Activated CD4-positive, alpha-beta T cell treated with anti-CD3 and anti-CD28 coated beads, Interleukin-2, Interleukin-4, amounts not matched to agents 100 ng/mL and 50 ng/mL, durations not matched to agents 16 hours and 8 hours (primary cell): Measurements from ENCODE around the gene TIMM10.

Source experiments
- DNase-seq: peaks from one replicate; pipeline ENCODE4 v3.0.0-alpha.2; 2020; ENCODE audit warnings: low spot score

TIMM10 gene, protein sequence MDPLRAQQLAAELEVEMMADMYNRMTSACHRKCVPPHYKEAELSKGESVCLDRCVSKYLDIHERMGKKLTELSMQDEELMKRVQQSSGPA

DNA sequence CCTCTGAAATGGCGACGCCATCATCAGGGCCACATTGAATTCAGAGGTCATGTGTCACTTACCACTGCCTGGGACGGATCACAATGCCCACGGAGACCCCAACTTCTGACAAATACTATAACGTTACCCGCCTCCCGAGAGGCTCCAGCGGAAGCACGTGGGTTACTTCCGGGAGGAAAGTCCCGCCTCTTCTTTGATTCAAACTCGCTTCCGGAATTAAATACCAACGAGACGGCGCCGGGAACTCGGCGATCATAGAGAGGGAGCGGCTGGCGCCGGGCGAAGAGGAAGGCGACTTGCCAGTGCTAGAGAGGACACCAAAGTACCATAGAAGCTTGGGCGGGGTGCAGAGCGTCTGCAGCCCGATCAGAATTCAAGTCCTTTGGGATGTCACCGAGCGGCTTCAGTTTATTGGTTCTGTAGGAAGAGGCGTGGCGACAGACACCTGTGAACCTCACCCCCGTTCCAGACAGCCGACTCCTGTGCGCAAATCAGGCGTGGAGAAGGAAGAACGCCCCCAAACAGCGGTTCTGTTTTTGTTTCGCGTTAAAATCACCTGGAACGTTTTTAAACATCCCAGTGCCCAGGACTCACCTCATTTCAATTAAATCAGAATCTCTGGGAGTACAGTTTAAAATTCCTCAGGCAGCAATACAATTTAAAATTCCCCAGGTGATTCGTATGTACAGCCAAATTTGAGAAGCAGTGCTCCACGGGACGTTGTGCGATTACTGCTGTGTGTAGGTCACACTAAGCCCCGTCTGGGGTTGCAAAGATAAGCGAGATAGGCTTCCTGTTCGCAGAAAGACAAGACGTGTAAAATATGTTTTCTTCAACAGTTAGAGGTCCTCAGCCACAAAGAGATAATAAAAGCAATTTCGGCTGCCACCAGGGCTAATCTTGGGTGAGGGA, at the start of gene TIMM10:
TSS of gene TIMM10 (minus strand) at position 159 of the 912 bp plus-strand sequence. CDS start 565 bp downstream, outside the sequence.
- DNase-seq, result peak; percentile 97

DNA sequence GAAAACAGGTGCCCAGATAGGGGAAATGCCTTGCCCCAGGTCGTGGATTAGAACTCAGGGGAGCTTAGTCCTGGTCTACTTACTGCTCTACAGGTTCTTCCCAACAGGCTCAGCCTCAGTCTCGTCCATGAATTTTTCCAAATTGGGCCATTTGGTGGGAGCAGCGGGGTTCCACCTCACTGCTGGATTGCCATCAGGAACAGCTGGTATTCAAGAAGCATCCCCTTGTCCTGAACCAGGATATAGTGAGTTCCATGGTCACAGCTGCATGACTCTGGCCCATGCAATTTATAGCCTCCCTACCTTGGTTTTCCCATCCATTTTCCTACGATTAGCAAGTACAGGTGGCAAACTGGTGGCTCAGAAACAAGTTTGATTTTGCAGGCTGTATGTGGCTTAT, 43.5 kb upstream of the TIMM10 start:
- DNase-seq, result no peak

DNA sequence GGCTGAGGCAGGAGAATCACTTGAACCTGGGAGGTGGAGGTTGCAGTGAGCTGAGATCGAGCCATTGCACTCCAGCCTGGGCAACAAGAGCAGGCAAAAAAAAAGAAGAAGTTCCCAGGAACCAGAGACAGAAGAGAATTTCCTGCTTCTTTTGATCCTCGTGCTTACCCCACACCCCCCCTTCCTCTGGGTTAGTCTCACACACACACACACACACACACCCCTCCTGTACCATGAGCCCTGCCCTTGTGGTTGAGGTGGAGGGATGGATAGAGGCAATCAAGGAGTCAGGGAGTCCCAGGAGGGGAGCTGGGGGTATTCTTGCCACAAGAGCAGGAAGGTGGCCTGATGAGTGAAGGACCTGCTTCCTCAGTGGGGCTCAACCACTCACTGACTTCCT, 41.1 kb upstream of the TIMM10 start:
- DNase-seq, result no peak

DNA sequence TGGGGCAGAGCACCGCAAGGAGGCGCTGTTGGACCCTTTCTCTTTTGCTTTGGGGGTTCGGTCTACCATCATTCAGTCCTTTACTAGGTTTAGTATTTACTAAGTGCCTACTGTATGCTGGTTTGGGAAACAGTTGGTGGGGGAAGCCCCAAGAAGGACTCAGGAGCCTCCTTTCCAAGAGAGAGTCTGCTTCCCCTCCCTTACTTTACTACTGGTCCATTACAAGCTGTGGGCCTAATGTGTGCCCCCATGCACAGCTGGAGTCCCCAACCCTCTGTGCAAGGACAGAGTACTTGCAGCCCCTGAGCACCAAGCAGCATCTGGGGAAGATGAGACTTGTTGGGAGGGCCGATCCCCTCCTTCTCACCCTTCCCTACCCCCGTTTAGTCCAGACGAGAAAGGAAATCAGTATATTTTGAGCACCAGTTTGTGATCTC, 37.8 kb upstream of the TIMM10 start:
- peak; percentile 88 for DNase-seq

DNA sequence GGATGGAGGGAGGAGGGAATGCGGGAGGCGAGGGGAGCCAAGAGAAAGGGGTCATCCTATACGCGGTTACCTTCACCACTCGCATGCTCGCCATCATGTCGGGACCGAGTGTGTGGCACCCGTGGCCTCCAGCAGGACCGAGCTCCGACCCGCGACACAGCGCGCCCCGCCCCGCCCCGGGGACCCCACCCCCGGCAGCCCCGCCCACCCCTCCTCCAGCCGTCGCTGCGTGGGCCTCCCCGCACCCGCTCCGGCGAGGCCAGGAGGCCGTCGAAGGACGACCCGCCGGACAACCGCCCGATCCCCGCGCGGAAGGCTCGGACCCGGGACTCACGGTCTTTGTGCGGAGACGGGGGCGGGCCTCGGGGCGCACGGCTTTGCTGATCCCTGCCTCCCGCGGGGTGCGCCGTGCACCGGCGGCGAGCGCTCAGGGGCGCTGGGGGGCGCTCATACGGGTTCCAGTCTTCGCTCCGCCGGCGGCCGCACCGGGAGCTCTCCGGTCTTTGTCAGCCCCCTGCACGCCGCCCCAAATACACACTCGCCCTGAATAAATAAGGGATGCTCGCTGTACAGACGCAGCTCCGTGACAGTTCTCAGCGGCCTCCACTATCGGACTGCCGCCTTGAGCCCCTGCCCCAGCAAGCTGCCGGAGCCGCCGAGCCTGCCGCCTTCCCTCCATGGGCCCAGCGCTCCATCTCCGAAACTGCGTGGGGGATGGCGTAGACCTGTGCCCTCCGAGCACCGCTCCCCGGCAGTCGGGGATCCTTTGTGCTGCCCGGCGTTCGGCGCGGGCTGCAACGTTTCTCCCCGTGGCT, 37.2 kb upstream of the TIMM10 start, which contains the start of gene UBE2L6:
TSS of gene UBE2L6 (minus strand) at position 158 of the 815 bp plus-strand sequence. CDS start at position 97, 61 bp downstream.
- DNase-seq, result peak; percentile 58

DNA sequence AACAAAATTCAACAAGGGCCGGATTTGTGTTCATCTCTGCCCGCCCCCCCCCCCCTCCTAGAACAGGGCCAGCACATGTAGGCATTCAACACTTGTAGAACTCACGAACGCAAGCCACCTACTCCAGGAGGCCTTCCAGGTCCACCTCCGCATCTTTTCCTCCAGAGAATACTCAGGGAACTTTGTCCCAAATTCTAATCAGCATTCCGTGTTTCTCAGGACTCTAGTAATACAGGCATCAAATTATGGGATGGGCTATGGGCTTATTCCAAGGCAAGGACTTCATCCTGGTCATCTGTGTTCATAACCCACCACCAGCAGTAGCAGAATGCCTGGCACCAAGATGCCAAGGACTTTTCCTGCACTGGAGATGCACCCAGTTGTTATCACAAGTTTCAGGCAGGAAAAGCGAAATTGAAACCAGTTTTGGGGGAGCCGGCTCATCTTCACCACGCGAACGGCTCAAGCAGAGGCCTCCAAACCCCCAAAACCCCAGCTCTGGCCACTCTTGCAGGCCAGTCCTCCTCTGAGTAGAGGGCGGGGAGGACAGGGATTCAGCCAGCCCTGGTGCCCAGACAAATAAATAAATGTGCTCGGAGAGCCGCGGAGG, 36.5 kb upstream of the TIMM10 start:
- DNase-seq, result peak; percentile 22

DNA sequence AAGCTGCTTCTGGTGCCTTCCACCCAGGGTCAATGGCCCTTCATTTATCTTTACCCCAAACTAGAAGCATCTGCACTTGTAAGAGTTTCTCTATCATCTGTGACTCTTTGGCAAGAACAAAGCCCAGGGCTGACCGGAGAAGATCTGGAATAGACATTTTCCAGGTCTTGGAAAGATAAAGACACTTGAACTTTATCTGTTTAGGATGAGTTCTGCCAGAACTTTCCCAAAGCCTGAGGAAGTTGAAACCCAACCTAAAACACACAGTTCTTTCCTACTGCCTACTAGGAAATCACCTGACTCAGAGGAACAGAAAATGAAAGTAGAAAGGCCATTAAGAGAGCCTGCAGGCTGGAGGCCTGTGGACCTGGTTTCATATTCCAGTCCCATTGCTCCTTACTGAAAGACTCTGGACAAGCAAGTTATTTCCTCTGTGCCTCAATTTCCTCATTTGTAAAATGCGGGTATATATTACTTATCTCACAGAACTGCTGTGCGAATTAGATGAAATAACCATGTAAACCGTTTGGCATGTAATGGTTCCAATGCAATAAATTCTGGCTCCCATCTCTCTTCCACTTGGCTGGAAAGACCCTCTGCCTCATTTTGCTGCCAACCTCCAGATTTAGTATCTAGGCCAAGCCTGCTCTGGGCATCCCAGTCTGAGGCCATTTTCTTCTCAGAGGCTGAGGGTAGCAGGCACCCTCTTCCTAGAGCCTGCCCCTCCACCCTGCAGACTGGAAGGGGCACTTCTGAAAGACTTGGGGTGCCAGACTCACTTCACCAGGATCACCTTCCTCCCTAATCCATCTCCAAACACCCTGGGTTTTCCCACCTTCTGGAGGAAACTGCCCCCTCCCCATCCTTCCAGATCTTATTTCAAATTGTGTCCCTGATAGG, 35.7 kb upstream of the TIMM10 start:
- peak; percentile 65 for DNase-seq

DNA sequence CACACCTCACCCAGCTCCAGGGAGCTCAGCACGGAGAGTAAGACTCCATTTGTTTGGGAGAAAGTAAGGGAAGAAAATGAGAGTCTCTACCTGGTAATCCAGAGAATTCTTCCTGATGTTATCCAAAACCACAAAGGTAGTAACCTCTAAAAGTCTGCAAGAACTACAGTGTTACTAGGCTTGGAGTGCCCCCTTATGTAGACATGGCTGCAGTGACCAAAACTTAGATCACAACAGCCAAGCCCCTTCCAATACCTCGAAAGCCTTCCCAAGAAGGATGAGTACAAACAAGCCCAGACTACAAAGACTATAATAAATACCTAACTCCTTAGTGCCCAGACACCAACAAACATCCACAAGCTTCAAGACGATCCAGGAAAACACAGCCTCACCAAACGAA, 32.0 kb upstream of the TIMM10 start:
- no peak for DNase-seq

DNA sequence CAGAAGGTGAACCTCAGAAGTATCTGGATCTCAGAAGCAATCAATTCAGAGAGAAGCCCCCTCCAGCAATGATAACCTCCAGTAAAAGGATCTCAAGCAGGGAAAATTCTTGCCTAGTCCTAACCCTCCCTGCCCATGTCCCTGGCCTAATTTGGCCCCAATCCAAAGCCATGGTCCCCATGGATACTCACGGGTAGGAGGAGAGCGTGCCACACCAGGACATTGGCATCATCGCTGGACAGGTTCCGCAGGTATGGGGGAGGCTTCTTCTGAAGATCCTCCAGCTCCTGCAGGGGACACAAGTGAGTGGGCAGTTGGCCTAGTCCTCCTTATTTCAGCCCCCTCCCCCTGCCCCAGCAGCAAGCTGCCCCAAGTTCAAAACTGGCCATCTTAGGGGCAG, 29.6 kb upstream of the TIMM10 start:
- DNase-seq, result no peak

DNA sequence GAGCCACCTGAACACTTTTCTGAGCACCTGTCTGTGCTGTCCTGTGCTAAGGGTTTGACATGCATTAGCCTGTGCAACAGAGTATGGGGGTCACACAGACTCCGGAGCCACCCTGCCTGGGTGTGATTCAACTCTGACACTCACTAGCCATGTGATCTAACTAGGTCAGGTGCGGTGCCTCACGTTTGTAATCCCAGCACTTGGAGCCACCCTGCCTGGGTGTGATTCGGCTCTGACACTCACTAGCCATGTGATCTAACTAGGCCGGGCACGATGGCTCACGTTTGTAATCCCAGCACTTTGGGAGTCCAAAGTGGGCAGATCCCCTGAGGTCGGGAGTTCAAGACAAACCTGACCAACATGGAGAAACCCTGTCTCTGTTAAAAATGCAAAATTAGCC, 25.5 kb upstream of the TIMM10 start:
- DNase-seq, result no peak

DNA sequence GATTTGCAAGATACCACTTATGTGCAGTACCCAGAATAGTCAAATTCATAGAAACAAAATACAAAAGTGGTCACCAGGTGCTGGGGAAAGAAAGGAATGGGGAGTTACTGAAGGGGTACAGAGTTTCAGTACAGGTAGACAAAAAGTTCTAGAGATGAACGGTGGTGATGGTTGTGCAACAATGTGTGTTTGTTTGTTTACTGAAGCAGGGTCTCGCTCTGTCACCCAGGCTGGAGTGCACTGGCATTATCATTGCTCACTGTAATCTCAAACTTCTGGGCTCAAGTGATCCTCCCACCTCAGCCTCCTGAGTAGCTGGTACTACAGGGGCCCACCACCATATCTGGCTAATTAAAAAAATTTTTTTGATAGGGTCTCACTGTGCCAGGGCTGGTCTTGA, 24.8 kb upstream of the TIMM10 start:
- no peak for DNase-seq

DNA sequence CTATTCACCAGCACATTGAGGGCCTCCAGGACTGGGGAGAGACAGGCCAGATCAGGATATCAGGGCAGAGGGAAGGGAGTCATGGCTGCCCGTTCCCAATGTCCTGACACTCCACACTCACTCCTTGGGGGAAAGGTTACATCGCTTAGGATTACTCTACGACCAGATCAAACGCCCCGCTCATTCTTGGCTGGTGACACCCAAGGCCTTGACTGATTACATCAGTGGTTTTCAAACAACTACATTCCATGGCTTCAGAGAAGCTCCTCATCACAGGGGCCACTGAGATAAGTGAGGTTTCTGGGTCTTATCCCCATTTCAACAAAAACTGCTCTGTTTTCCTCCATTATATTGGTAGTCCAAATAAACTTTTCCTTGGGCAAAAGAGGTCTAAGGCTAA, 21.9 kb upstream of the TIMM10 start:
- DNase-seq, result no peak

DNA sequence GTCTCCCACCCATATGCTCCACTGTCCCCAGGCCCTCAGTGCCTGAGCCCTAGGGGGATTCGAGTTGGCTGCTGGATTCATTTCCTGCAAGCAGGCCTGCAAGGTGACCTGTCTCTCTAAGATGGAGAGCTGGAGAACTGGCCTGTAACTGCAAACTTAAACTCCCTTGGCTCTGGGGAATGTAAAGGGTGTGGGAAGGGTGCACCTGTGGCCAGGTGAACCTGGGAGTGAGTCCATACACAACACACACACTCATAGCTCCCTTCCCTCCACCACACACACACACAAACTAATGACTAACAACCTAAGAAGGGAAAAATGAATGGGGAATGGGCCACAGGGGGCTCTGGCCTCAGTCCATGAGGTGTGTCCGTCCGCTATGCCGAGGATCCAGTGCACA, 21.4 kb upstream of the TIMM10 start:
- DNase-seq, result no peak

DNA sequence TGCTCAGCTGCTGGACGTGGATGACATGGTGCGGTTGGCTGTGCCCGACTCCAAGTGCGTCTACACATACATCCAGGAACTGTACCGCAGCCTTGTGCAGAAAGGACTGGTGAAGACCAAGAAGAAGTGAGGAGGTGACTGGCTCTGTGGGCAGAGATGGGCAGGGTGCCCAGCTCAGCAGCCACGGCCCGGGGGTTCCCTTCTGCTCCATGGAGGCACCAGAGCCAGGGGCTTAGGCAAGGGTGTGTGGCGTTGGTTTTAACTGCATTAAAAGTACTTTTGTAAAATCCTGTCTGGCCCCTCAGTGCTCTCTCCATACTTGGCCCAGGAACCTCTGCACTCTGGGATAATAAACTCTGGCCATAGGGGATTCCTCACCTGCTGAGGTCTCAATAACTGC, 19.4 kb upstream of the TIMM10 start:
- DNase-seq, result no peak

DNA sequence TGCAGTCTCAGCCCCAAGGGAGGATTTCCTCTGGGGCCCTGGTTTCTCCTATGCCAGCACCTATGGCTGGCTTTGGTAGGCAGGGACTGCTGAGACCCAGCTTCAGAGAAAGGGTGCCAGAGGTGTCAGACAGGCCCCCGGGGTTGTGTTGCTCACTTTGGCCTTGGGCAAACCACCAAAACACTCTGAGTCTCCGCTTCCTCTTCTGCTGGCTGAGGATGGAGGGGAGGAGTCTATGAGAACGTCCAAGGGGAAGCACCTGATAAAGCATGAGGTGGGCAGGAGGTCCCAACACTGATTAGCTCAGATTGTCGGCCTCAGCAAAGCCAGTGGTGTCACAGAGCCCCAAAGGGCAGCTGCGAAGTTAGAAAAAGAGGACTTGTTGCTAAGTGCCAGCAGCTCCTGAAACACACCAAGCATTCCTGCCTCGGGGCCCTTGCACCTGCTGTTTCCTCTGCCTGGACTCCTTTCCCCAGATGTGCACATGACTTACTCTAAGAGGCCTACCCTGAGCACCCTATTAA, 17.4 kb upstream of the TIMM10 start:
- no peak for DNase-seq

DNA sequence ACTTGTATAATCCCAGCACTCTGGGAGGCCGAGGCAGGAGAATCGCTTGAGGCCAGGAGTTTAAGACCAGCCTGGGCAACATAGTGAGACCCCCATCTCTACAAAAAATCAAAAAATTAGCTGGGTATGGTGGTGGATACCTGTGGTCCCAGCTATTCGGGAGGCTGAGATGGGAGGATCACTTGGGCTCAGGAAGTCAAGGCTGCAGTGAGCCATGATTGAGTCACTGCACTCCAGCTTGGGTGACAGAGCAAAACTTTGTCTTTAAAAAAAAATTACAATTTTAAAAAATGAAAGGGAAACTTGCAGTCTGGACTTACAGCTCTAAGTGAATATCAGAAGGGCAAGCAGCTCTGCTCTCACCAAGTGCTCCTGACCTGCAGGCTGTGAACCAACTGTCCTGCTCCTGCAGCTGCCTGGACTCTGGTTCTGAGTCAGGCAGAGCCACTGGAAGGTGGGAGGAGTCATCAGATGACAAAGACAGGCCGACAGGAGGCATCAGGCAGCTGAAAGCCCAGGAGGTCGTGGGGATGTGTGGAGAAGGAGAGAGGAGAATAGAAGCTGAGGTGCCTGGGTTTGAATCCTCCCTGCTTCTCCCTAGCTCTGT, 16.4 kb upstream of the TIMM10 start:
- peak; percentile 42 for DNase-seq

DNA sequence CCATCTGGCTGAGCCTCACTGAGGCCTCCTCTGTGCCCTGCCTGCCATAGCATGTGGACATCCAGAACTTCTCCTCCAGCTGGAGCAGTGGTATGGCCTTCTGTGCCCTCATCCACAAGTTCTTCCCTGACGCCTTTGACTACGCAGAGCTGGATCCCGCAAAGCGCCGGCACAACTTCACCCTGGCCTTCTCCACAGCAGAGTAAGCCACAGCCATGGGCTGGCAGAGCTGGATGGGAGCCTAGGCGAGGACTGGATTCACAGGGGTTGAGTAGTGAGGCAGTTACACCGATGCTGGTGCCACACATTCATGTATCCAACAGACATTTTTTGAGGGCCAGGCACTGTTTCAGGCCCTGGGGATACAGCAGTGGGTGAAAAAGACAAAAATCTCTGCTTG, 15.9 kb upstream of the TIMM10 start:
- DNase-seq, result no peak

DNA sequence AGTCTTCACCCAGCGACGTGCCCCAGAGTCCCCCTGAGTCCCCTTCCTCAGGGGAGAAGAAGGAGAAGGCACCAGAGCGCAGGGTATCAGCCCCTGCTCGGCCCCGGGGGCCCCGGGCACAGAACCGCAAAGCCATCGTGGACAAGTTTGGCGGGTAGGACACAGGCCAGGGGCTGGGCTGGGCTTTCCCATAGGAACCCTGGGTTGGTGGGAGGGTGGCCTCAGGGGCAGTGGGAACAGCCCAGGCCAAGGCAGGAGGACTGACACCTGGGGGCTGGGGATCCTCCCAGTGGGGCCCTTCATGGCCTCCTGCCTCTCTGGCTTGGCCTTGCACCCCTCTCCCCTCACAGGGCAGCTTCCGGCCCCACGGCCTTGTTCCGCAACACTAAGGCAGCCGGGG, 15.3 kb upstream of the TIMM10 start:
- no peak for DNase-seq

DNA sequence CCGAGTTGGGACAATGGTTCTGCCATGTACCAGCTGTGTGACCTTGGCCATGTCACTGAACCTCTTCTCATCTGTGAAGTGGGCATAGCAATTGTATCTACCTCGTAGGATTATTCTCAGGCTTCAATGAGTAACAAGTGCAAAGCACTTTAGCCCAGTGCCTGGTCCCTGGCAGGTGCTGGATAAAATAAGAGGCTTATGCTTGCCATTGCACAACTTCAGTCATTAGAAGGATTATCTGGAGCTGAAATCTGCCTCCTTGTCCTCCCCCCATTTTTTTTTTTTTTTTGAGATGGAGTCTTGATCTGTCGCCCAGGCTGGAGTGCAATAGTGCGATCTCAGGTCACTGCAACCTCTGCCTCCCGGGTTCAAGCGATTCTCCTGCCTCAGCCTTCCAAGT, 14.0 kb upstream of the TIMM10 start:
- DNase-seq, result no peak

DNA sequence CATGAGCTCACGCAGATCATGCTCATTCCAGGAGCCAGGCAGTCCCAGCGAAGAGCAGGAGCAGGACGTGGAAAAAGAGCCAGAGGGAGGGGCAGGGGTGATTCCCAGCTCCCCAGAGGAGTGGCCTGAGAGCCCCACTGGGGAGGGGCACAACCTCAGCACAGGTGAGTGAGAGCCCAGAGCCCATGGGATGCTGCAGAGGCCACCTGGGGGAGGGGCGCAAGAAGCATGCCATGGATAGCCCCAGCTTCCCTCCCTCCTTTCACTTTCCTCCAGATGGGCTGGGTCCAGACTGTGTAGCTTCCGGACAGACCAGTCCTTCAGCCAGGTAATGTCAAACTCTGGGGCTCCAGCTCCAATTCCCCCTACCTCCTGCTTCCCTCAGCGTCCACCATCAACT, 13.0 kb upstream of the TIMM10 start:
- DNase-seq, result no peak

DNA sequence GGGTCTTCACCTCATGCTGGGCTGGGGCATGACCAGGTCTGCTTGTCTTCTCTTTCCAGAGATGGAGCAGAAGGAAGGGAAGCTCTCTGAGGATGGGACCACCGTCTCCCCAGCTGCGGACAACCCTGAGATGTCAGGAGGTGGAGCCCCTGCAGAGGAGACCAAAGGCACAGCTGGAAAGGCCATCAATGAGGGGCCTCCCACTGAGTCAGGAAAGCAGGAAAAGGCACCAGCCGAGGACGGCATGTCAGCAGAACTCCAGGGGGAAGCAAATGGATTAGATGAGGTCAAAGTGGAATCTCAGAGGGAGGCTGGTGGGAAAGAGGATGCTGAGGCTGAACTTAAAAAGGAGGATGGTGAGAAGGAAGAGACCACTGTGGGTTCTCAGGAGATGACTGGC, 12.0 kb upstream of the TIMM10 start:
- DNase-seq, result no peak
